HG02610 (cell line): ENCODE results near the gene OXER1.

Experiments used
- ATAC-seq: cut with Tn5 transposase; IDR thresholded peaks from one replicate; pipeline ENCODE4 v1.9.1; 2021; ENCODE audit warnings: mild to moderate bottlenecking, moderate library complexity; ENCODE audit not compliant: unreplicated experiment

OXER1 gene

GRCh38 chr2:42770288-42771131 lies 6.6 kb upstream of the OXER1 start:
- ATAC-seq, result no peak

GRCh38 chr2:42769583-42770287 lies 5.8 kb upstream of the OXER1 start:
- ATAC-seq, result no peak

- ATAC-seq, result no peak
Observed at GRCh38 chr2:42768706-42769256, 4.8 kb upstream of the OXER1 start.

GRCh38 chr2:42767899-42768705 lies 4.2 kb upstream of the OXER1 start:
- ATAC-seq, result no peak

GRCh38 chr2:42767080-42767898 lies 3.4 kb upstream of the OXER1 start:
- no peak for ATAC-seq

GRCh38 chr2:42765686-42766085 lies 1.8 kb upstream of the OXER1 start:
- no peak for ATAC-seq

- ATAC-seq, result no peak
Observed at GRCh38 chr2:42764901-42765300, 966 bp upstream of the OXER1 start.

GRCh38 chr2:42762823-42763804 lies 821 bp downstream of the OXER1 start:
- ATAC-seq, result no peak

GRCh38 chr2:42762155-42762554 lies 1.8 kb downstream of the OXER1 start:
- no peak for ATAC-seq

- no peak for ATAC-seq
Observed at GRCh38 chr2:42761554-42761953, 2.4 kb downstream of the OXER1 start.

- ATAC-seq, result no peak
Observed at GRCh38 chr2:42758751-42759150, 5.2 kb downstream of the OXER1 start.

- no peak for ATAC-seq
Observed at GRCh38 chr2:42757981-42758740, 5.8 kb downstream of the OXER1 start.

- ATAC-seq, result no peak
Observed at GRCh38 chr2:42756966-42757513, 6.9 kb downstream of the OXER1 start.

- ATAC-seq, result no peak
Observed at GRCh38 chr2:42756150-42756775, 7.7 kb downstream of the OXER1 start.

- no peak for ATAC-seq
Observed at GRCh38 chr2:42755191-42755880, 8.6 kb downstream of the OXER1 start.

GRCh38 chr2:42754776-42755140 lies 9.2 kb downstream of the OXER1 start:
- no peak for ATAC-seq
